HL-60 (cell line): Measurements from ENCODE around the gene KPNA1.

Experiments used
- DNase-seq, 2 experiments: peaks; one replicate each; pipeline ENCODE4 v3.0.0-alpha.2; 2010 to 2020; ENCODE audit warnings: low read depth in 1 of 2, low spot score in 1 of 2
- H3K27ac ChIP-seq: fragments of 250-450 bp; sonication (Bioruptor Pico); replicated peaks from 2 replicates; pipeline ENCODE4 v1.5.1; 2020; ENCODE audit warnings: mild to moderate bottlenecking, moderate library complexity
- H3K27me3 ChIP-seq: fragments of 250-450 bp; sonication (Bioruptor Pico); 2 replicates; pipeline ENCODE4 v1.5.1; 2021; ENCODE audit warnings: mild to moderate bottlenecking, moderate library complexity; ENCODE audit not compliant: insufficient read depth, poor library complexity, severe bottlenecking
- H3K4me3 ChIP-seq: replicated peaks from 2 replicates; pipeline ENCODE4 v1.5.1; 2011; ENCODE audit warnings: mild to moderate bottlenecking, control low read depth, low read length; ENCODE audit not compliant: insufficient read depth
- GABPA ChIP-seq: IDR thresholded peaks from 2 replicates; pipeline ENCODE4 v1.6.1; 2012; ENCODE audit warnings: low read depth
- POLR2AphosphoS5 ChIP-seq: IDR thresholded peaks from 2 replicates; pipeline ENCODE4 v1.6.1; 2012; ENCODE audit warnings: low read depth
- SPI1 ChIP-seq: IDR thresholded peaks from 2 replicates; pipeline ENCODE4 v1.6.1; 2012; ENCODE audit warnings: low read depth, mild to moderate bottlenecking, borderline replicate concordance
- TF ChIP-seq, protein P1 (sequence below): IDR thresholded peaks from 2 replicates; pipeline ENCODE4 v1.6.1; 2012; ENCODE audit warnings: low read depth; ENCODE audit not compliant: insufficient replicate concordance
- TF ChIP-seq, protein P2 (sequence below): IDR thresholded peaks from one replicate; pipeline ENCODE4 v1.5.1; 2011; ENCODE audit warnings: low read length, control low read depth, inconsistent platforms; ENCODE audit not compliant: insufficient read depth

KPNA1 gene

DNA sequence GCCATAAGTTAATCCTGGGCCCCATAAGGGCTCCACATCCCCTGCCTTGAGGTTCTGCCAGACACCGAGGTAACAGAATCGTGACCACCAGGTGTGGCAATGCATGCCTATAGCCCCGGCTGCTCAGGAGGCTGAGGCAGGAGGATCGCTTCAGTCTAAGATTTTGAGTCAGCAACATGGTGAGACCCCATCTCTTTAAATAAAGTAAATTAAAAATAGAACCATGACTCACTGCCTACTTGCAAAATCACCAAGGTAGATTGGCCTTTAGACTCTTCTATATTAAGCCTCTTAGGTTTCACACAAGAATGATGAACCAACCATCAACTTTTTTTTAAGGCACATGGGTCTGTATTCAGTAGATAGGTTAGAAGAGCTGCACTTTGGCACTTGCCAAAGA is 108.5 kb downstream of the KPNA1 start:
- DNase-seq = no peak
- Histone ChIP-seq H3K27me3 (no peaks in the 10 kb centered on the region), H3K4me3 (no peak overlapping the region), H3K27ac (no peak overlapping the region)
- TF ChIP-seq, protein P1, sequence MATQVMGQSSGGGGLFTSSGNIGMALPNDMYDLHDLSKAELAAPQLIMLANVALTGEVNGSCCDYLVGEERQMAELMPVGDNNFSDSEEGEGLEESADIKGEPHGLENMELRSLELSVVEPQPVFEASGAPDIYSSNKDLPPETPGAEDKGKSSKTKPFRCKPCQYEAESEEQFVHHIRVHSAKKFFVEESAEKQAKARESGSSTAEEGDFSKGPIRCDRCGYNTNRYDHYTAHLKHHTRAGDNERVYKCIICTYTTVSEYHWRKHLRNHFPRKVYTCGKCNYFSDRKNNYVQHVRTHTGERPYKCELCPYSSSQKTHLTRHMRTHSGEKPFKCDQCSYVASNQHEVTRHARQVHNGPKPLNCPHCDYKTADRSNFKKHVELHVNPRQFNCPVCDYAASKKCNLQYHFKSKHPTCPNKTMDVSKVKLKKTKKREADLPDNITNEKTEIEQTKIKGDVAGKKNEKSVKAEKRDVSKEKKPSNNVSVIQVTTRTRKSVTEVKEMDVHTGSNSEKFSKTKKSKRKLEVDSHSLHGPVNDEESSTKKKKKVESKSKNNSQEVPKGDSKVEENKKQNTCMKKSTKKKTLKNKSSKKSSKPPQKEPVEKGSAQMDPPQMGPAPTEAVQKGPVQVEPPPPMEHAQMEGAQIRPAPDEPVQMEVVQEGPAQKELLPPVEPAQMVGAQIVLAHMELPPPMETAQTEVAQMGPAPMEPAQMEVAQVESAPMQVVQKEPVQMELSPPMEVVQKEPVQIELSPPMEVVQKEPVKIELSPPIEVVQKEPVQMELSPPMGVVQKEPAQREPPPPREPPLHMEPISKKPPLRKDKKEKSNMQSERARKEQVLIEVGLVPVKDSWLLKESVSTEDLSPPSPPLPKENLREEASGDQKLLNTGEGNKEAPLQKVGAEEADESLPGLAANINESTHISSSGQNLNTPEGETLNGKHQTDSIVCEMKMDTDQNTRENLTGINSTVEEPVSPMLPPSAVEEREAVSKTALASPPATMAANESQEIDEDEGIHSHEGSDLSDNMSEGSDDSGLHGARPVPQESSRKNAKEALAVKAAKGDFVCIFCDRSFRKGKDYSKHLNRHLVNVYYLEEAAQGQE = no peak
- no peak for TF ChIP-seq POLR2AphosphoS5
- no peak for TF ChIP-seq SPI1
- no peak for TF ChIP-seq GABPA
- TF ChIP-seq, protein P2, sequence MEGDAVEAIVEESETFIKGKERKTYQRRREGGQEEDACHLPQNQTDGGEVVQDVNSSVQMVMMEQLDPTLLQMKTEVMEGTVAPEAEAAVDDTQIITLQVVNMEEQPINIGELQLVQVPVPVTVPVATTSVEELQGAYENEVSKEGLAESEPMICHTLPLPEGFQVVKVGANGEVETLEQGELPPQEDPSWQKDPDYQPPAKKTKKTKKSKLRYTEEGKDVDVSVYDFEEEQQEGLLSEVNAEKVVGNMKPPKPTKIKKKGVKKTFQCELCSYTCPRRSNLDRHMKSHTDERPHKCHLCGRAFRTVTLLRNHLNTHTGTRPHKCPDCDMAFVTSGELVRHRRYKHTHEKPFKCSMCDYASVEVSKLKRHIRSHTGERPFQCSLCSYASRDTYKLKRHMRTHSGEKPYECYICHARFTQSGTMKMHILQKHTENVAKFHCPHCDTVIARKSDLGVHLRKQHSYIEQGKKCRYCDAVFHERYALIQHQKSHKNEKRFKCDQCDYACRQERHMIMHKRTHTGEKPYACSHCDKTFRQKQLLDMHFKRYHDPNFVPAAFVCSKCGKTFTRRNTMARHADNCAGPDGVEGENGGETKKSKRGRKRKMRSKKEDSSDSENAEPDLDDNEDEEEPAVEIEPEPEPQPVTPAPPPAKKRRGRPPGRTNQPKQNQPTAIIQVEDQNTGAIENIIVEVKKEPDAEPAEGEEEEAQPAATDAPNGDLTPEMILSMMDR = no peak

- no peak for TF ChIP-seq GABPA
- no peak for TF ChIP-seq POLR2AphosphoS5
- TF ChIP-seq, protein P2 = no peak
- TF ChIP-seq, protein P1 = no peak
- no peak for TF ChIP-seq SPI1
- Histone ChIP-seq H3K27me3 (no peaks in the 10 kb centered on the region), H3K27ac (no peak overlapping the region), H3K4me3 (no peak overlapping the region)
- DNase-seq = no peak
Measured at GRCh38 chr3:122405015-122405414, 109.7 kb downstream of the KPNA1 start.

DNA sequence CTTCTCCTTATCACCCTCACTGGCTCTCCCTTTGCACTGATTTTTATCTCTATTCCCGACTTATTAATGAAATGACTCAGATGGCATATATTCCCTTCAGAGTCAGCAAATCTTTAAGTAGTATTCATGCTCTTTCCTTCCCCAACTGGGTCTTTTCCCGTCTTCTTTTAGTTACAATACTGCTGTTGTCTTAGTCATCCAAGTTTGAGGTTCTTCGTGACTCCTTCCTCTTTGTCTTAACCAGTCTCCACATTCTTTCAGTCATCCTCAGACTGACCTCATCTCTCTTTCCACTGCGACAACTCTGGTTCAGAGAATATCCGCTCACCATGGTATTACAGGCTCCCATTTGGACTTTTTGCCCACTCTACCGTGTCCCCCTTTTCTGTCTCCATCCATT is 111.2 kb downstream of the KPNA1 start:
- TF ChIP-seq SPI1 = no peak
- TF ChIP-seq, protein P2 = no peak
- TF ChIP-seq, protein P1 = no peak
- TF ChIP-seq GABPA = no peak
- TF ChIP-seq POLR2AphosphoS5 = no peak
- DNase-seq = no peak
- no peak overlapping the region for H3K27ac ChIP-seq
- H3K27me3 ChIP-seq = no peaks in the 10 kb centered on the region
- no peak overlapping the region for H3K4me3 ChIP-seq
